H54 (cell line): Measurements from ENCODE around the gene LRP1B.
"Not testable (repeated sequence)": the region's sequence is repeated elsewhere in the genome, so short reads cannot be mapped to it uniquely, and the experiment has no call there.

Experiments used
- DNase-seq: peaks from one replicate; pipeline ENCODE4 v3.0.0; 2011; ENCODE audit warnings: low spot score, mixed read lengths; ENCODE audit not compliant: insufficient read length
- FAIRE-seq: peaks from 3 replicates; lab custom pipeline; 2011; peaks lifted over from hg19 to GRCh38; lab: Jason Lieb, UNC
- POLR2A ChIP-seq: IDR thresholded peaks from 2 replicates; pipeline ENCODE4 v1.6.1; 2011; ENCODE audit warnings: low read depth, mild to moderate bottlenecking, low read length

The LRP1B gene

GRCh38 chr2:141820893-141821292 lies 309.9 kb downstream of the LRP1B start:
- TF ChIP-seq POLR2A: no peak
- DNase-seq (no peak), FAIRE-seq (no peak)

GRCh38 chr2:141815320-141815719 lies 315.5 kb downstream of the LRP1B start:
- FAIRE-seq: not testable (repeated sequence)

DNA sequence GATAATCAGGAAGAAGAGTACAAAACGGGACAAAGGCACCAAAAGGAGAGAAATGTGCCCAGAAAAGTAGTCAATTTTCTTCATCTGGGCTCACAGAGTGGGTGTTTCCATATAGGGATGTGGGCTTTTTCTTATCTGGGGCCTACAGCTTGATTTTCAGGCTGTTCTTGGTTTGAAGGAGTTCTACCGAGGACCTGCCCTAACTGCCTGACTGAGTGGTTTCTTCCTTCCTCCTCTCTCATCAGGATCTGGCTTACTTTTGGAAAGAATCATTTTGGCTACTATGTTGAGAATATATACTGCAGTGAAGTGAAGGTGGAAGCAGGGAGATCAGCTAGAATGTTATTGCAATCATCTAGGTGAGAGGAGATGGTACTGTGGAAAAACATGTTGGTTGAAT lies 316.7 kb downstream of the LRP1B start:
- no peak for TF ChIP-seq POLR2A
- DNase-seq: no peak
- FAIRE-seq: no peak

More at GRCh38 chr2:141815320-141815719, 315.5 kb downstream of the LRP1B start:
- DNase-seq: not testable (repeated sequence)

DNA sequence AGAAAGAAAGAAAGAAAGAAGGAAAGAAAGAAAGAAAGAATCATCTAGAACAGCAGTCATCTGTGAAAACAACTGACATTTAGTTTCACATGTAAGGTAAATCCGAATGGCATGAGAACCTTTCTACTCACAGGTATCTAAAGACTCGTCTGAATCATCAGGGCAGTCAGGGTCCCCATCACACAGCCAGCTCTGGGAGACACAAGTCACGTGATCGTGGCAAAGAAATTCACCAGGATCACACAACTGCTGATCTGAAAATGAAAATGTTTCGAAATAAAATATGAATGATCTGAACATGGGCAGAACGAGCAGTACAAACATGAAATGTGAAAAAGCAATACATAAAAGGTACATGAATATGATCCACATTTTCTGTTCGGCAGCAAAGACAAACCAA lies 320.7 kb downstream of the LRP1B start:
- FAIRE-seq (no peak), DNase-seq (no peak)
- TF ChIP-seq POLR2A: no peak

- DNase-seq (no peak), FAIRE-seq (no peak)
- TF ChIP-seq POLR2A: no peak
Observed at GRCh38 chr2:141806090-141806489, 324.7 kb downstream of the LRP1B start.

GRCh38 chr2:141805302-141805701 lies 325.5 kb downstream of the LRP1B start:
- no peak for DNase-seq
- TF ChIP-seq POLR2A: no peak
- FAIRE-seq: no peak

- DNase-seq (no peak), FAIRE-seq (no peak)
- no peak for TF ChIP-seq POLR2A
Observed at GRCh38 chr2:141796449-141796848, 334.4 kb downstream of the LRP1B start.

DNA sequence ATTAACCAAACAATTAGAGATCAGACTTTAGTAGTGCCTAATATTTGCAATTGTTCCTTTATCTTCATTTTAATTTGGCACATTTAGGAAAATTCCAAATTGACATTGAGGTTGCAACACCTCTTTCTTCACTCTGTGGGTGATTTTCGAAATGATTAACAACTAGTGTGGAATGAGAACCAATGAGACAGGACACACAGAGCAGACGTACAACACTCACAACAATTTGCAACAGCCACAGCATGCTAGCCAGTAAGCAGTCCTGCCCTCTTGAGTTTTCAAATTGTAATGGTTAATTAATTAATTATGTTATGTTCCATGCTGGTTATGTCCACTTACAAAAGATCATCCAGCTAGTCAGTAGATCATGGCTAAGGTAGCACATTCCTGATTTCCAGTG lies 339.3 kb downstream of the LRP1B start:
- no peak for FAIRE-seq
- TF ChIP-seq POLR2A: no peak
- no peak for DNase-seq

DNA sequence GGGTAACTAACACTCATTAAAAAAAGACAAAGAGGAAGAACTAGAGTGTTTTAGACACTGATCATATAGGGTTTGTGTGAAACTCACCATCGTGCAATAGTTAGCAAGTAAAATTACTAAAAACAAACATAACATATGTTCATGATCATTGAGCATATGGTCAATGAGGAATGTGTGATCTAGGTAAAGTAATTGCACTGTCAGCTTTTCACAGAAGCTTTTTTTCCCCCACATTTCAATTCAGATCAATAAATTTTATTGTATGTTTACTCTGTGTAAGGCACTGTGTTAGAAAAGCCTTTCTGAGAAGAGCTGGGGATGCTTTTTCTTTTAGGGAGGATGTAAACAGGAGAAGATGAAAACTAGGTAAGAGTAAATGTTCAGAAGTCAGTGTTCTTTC lies 348.2 kb downstream of the LRP1B start:
- FAIRE-seq: no peak
- DNase-seq: no peak
- TF ChIP-seq POLR2A: no peak

DNA sequence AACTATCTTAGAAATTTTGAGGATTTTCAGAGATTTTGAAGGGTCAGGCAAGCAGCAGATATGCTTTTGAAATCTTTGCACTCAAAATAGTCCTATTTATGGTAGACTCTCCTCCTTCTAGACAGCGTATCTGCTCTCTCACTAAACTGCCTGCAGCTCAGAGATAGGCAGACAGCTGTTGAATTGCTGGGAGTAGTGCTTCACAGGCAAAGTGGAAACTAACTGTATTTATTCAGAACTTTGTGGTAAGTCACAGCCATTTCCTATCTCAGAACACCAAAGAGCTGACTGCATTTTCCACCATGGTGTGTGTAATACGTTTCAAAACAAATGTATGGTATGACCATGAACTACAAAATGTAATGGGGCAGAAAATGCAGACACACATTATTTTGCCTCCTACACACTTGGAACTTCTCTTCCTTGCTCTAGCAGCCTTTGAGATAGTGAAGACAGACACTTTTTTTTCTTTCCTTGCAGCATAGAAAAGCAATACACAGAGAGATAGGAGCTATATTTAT lies 352.4 kb downstream of the LRP1B start:
- no peak for TF ChIP-seq POLR2A
- FAIRE-seq (no peak), DNase-seq (no peak)

GRCh38 chr2:141770530-141770929 lies 360.3 kb downstream of the LRP1B start:
- no peak for TF ChIP-seq POLR2A
- FAIRE-seq: no peak

GRCh38 chr2:141767691-141768090 lies 363.1 kb downstream of the LRP1B start:
- no peak for FAIRE-seq
- DNase-seq: no peak
- no peak for TF ChIP-seq POLR2A

More at GRCh38 chr2:141770530-141770929, 360.3 kb downstream of the LRP1B start:
- DNase-seq: no peak

GRCh38 chr2:141767051-141767450 lies 363.8 kb downstream of the LRP1B start:
- TF ChIP-seq POLR2A: no peak
- FAIRE-seq: no peak

DNA sequence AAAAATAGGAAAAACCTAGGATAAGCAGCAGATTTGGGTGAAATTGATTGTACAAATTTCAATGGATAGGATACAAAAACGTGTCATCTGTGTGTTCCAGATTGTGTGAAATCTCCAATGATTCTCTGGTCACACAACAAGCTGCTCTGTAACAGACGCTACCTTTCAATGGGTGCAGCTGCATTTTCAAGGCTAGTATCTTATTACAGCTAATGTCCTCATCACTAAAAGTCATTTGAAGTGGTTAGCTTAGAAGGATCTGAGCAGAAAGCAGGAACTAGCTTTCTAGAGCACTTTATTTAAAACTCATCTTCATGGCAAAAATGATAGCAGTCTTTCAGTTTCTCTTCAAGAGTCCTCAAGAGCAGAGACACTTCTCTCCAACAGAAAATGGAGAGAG lies 364.6 kb downstream of the LRP1B start:
- FAIRE-seq: no peak
- TF ChIP-seq POLR2A: no peak
- DNase-seq: no peak

More at GRCh38 chr2:141767051-141767450, 363.8 kb downstream of the LRP1B start:
- no peak for DNase-seq

- FAIRE-seq: no peak
- DNase-seq: no peak
- TF ChIP-seq POLR2A: no peak
Observed at GRCh38 chr2:141748616-141749015, 382.2 kb downstream of the LRP1B start.
